ENCODE data around the gene KRTAP17-1.

DNA sequence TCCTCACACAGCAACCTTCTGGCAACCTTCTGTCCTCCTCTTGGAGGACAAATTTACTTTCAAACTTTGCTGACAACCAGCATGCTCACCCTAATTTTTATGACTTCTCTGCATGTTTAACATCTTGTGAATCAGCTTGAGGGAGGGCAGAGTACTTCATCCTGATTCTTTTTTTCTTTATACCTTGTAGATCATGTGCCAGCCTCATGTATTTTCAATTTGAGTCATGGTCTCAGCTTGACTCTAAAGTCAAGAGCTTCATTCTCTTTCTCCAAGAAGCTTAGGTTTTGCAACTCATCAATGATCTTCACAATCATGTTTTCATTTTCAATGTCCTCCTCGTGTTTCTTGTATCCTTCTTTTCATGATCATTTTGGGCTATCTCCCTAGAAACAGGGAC, 43.7 kb downstream of the KRTAP17-1 start:
- TF ChIP-seq, protein P1, sequence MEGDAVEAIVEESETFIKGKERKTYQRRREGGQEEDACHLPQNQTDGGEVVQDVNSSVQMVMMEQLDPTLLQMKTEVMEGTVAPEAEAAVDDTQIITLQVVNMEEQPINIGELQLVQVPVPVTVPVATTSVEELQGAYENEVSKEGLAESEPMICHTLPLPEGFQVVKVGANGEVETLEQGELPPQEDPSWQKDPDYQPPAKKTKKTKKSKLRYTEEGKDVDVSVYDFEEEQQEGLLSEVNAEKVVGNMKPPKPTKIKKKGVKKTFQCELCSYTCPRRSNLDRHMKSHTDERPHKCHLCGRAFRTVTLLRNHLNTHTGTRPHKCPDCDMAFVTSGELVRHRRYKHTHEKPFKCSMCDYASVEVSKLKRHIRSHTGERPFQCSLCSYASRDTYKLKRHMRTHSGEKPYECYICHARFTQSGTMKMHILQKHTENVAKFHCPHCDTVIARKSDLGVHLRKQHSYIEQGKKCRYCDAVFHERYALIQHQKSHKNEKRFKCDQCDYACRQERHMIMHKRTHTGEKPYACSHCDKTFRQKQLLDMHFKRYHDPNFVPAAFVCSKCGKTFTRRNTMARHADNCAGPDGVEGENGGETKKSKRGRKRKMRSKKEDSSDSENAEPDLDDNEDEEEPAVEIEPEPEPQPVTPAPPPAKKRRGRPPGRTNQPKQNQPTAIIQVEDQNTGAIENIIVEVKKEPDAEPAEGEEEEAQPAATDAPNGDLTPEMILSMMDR (IDR thresholded peaks at IDR 0.05) = no peak
- TF ChIP-seq POLR2A (IDR thresholded peaks at IDR 0.05) = no peak

Data from thyroid gland (tissue), 4 donors.